ENCODE measurements around the gene PDK2. TPM values are rescaled to one million over a fixed set of nuclear protein-coding genes. Genes with fewer than 3 reads are reported as not detected.

Gene PDK2
- total and polyA plus RNA-seq, 7 donors, result 50.3 to 213 (median 99.4) TPM

DNA sequence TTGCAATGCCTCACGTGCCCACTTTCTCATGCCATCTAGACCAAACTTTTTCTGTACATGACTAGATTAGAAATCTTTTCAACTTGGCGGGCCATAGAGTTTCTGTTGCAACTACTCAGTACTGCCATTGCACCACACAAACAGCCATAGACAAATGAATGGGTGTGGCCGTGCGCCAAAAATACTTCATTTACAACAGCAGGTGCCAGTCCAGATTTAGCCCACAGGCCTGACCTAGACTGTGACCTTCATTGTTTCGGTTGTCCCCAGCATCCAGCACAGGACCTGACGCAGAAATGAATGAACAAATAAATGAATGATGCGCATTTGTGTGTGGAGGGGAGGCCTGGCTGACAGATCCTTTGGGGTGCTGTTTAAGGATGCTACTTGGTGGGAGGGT is 14.3 kb upstream of the PDK2 start:
- Histone ChIP-seq H3K27me3 (ENCODE audit: insufficient read depth in 3 of 3, low read length in 2 of 3) (no peaks in the 10 kb centered on the region), H3K27ac (no peak overlapping the region), H3K36me3 (ENCODE audit: insufficient read depth in 1 of 2, low read depth in 1 of 2) (peaks cover 2 to 76% of the 10 kb centered on the region in 2 donors), H3K9me3 (no peaks in the 10 kb centered on the region), H3K4me3 (no peak overlapping the region), H3K4me1 (peaks cover 18% of the 10 kb centered on the region)
- TF ChIP-seq CTCF (IDR thresholded peaks at IDR 0.05), result no peak
- WGBS, 3 donors, result 41 to 50% (median 43%) methylated on average over 7 of the region's 7 CpGs
- intact Hi-C loops (cut with DNase I), result no loop called here
- ATAC-seq (peak; percentile 77 to 90 (median 87)), DNase-seq (peak; percentile 71 to 85)

DNA sequence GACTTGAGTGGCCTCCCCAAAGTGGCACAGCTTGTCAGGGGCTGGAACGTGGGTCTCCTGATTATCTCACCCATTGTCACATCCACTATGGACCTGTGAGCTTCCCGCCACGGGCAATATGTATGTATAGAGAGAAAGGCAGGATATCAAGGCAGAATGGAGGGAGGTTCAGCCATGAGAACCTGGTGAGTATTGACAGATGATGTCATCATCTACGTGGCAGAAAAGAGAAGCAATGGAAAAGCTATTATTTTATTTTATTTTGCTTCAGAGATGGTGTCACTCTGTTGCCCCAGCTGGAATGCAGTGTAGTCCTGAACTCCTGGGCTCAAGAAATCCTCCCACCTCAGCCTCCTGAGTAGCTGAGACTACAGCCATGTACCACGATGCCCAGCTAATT is 13.4 kb upstream of the PDK2 start:
- H3K27me3 ChIP-seq (ENCODE audit: insufficient read depth in 3 of 3, low read length in 2 of 3), result no peaks in the 10 kb centered on the region
- DNase-seq, result no peak
- no peak for TF ChIP-seq CTCF (IDR thresholded peaks at IDR 0.05)
- peaks cover 18% of the 10 kb centered on the region for H3K4me1 ChIP-seq
- peaks cover 2 to 67% of the 10 kb centered on the region in 2 donors for H3K36me3 ChIP-seq (ENCODE audit: insufficient read depth in 1 of 2, low read depth in 1 of 2)
- no peak for ATAC-seq
- WGBS, 3 donors, result 82 to 89% (median 87%) methylated on average over 5 of the region's 5 CpGs
- H3K4me3 ChIP-seq, result no peak overlapping the region
- intact Hi-C loops (cut with DNase I), result no loop called here
- no peaks in the 10 kb centered on the region for H3K9me3 ChIP-seq
- H3K27ac ChIP-seq, result no peak overlapping the region

GRCh38 chr17:50087246-50087911 is 7.8 kb upstream of the PDK2 start:
- DNase-seq, result peak; percentile 75 to 85
- Histone ChIP-seq H3K27ac (no peak overlapping the region), H3K36me3 (ENCODE audit: insufficient read depth in 1 of 2, low read depth in 1 of 2) (peaks cover 0 to 48% of the 10 kb centered on the region in 2 donors), H3K9me3 (no peaks in the 10 kb centered on the region), H3K27me3 (ENCODE audit: insufficient read depth in 3 of 3, low read length in 2 of 3) (no peaks in the 10 kb centered on the region), H3K4me3 (no peak overlapping the region), H3K4me1 (no peaks in the 10 kb centered on the region)
- TF ChIP-seq CTCF (IDR thresholded peaks at IDR 0.05), result peak; percentile 98
- 38 to 62% (median 40%) methylated on average over 6 to 10 of the region's 10 CpGs for WGBS, 3 donors
- ATAC-seq, result peak; percentile 88 to 94 (median 91)
- intact Hi-C loops (cut with DNase I), result loop anchor here (1.0 to 2.0 kb wide), 2 partner anchors 60 to 61 kb away; no protein-coding TSS in a partner anchor

DNA sequence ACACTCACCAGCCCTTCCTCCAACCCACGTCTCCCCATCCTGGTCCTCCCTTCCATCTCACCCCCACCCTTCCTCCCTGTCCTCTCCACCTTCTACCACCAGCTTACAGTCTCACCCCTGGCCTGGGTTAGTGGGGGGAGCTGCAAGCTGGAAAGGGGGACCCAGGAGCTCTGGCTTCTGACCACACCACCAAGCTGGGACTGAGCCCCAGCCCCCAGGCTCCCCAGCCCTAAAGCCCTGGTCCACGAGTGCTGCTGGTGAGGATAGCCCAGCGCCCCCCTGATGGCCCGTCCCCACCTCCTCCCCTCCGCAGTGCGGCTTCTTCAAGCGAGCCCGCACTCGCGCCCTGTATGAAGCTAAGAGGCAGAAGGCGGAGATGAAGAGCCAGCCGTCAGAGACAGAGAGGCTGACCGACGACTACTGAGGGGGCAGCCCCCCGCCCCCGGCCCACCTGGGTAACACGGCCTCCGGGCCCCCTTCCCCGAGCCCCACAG is 7.2 kb upstream of the PDK2 start:
- Histone ChIP-seq H3K4me3 (no peak overlapping the region), H3K36me3 (ENCODE audit: insufficient read depth in 1 of 2, low read depth in 1 of 2) (peaks cover 0 to 42% of the 10 kb centered on the region in 2 donors), H3K4me1 (no peaks in the 10 kb centered on the region), H3K9me3 (no peaks in the 10 kb centered on the region), H3K27ac (no peak overlapping the region), H3K27me3 (ENCODE audit: insufficient read depth in 3 of 3, low read length in 2 of 3) (no peaks in the 10 kb centered on the region)
- ATAC-seq, result peak in 2 of 4 donors; percentile 6 to 14
- 81 to 85% (median 84%) methylated on average over 19 of the region's 19 CpGs for WGBS, 3 donors
- peak in 1 of 2 donors; percentile 42 for DNase-seq
- no peak for TF ChIP-seq CTCF (IDR thresholded peaks at IDR 0.05)
- intact Hi-C loops (cut with DNase I), result loop anchor here (1.0 to 2.0 kb wide), 2 partner anchors 61 kb away; no protein-coding TSS in a partner anchor
